ENCODE data around the gene DGUOK. TPM values are rescaled to one million over a fixed set of nuclear protein-coding genes. Genes with fewer than 3 reads are reported as not detected.

Gene DGUOK
- polyA plus RNA-seq, 1 donor from 2014 or later = 168 TPM

DNA sequence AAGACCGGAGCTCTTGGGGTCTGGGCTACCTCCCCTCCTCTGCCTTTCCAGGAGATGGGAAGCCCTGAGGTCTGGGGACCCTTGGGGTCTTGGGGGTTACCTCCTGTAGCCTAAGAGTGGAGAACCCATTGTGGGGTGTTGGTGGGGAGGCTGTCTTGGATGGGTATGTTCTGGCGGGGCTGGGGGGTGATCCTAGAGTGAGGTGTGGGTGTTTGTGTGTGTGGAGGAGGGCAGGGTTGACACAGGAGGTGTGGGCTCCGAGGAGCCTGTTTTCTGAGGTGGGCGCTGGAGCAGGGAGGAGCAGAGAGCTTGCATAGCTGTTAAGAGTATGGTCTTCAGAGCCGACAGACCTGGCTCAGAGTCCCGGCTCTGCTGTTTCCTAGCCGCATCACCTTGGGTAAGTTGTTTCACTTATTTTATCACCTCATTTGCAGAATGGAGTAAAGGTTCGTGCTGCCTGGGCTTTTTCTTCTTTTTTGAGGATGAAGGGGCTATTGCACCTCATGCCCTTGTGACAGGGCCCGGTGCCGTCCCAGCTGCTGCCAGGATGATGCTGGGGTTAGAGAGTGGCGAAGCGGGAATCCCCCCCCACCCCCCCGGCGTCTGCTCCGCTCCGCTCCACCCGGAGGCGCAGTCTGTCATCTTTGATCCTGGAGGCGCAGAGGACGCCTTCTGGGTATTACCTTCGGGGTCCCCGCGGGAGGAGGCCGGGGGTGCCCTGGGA is 75.3 kb downstream of the DGUOK start:
- Histone ChIP-seq H3K36me3 (ENCODE audit: insufficient read depth, low read length) (no peaks in the 10 kb centered on the region), H3K79me2 (replicated peaks; ENCODE audit: insufficient read depth, low read length) (peaks cover 84% of the 10 kb centered on the region), H3K27me3 (ENCODE audit: insufficient read depth, low read depth, low read length) (no peaks in the 10 kb centered on the region), H3K27ac (ENCODE audit: low read length) (peak overlapping the region; percentile 99), H2AFZ (ENCODE audit: low read depth, low read length) (no peak overlapping the region), H3K9me3 (ENCODE audit: low read length) (no peaks in the 10 kb centered on the region), H3K9ac (ENCODE audit: low read length) (peak overlapping the region; percentile 86), H4K20me1 (ENCODE audit: insufficient read depth) (peaks cover 19% of the 10 kb centered on the region), H3K9me2 (ENCODE audit: insufficient read depth, low read length) (no peaks in the 10 kb centered on the region), H3F3A (ENCODE audit: insufficient read depth, low read length, poor library complexity, severe bottlenecking) (peaks cover 8% of the 10 kb centered on the region), H3K4me3 (ENCODE audit: low read length) (peak overlapping the region; percentile 73), H3K4me2 (ENCODE audit: low read length) (peak overlapping the region; percentile 53)
- TF ChIP-seq, protein P1, sequence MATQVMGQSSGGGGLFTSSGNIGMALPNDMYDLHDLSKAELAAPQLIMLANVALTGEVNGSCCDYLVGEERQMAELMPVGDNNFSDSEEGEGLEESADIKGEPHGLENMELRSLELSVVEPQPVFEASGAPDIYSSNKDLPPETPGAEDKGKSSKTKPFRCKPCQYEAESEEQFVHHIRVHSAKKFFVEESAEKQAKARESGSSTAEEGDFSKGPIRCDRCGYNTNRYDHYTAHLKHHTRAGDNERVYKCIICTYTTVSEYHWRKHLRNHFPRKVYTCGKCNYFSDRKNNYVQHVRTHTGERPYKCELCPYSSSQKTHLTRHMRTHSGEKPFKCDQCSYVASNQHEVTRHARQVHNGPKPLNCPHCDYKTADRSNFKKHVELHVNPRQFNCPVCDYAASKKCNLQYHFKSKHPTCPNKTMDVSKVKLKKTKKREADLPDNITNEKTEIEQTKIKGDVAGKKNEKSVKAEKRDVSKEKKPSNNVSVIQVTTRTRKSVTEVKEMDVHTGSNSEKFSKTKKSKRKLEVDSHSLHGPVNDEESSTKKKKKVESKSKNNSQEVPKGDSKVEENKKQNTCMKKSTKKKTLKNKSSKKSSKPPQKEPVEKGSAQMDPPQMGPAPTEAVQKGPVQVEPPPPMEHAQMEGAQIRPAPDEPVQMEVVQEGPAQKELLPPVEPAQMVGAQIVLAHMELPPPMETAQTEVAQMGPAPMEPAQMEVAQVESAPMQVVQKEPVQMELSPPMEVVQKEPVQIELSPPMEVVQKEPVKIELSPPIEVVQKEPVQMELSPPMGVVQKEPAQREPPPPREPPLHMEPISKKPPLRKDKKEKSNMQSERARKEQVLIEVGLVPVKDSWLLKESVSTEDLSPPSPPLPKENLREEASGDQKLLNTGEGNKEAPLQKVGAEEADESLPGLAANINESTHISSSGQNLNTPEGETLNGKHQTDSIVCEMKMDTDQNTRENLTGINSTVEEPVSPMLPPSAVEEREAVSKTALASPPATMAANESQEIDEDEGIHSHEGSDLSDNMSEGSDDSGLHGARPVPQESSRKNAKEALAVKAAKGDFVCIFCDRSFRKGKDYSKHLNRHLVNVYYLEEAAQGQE (IDR thresholded peaks at IDR 0.05; ENCODE audit: borderline replicate concordance) = no peak
- TF ChIP-seq EP300 (conservative IDR thresholded peaks at IDR 0.05; ENCODE audit: poor library complexity, severe bottlenecking) (no peak), MXI1 (conservative IDR thresholded peaks at IDR 0.05; ENCODE audit: poor library complexity, severe bottlenecking) (no peak), POLR2AphosphoS5 (IDR thresholded peaks at IDR 0.05) (no peak), EZH2 (IDR thresholded peaks at IDR 0.05; ENCODE audit: borderline replicate concordance, insufficient read depth, low read length, poor library complexity, severe bottlenecking) (no peak), SMC3 (conservative IDR thresholded peaks at IDR 0.05; ENCODE audit: poor library complexity) (no peak), RAD21 (conservative IDR thresholded peaks at IDR 0.05) (no peak), TAF1 (IDR thresholded peaks at IDR 0.05; ENCODE audit: low read depth) (no peak)
- TF ChIP-seq, protein P2, sequence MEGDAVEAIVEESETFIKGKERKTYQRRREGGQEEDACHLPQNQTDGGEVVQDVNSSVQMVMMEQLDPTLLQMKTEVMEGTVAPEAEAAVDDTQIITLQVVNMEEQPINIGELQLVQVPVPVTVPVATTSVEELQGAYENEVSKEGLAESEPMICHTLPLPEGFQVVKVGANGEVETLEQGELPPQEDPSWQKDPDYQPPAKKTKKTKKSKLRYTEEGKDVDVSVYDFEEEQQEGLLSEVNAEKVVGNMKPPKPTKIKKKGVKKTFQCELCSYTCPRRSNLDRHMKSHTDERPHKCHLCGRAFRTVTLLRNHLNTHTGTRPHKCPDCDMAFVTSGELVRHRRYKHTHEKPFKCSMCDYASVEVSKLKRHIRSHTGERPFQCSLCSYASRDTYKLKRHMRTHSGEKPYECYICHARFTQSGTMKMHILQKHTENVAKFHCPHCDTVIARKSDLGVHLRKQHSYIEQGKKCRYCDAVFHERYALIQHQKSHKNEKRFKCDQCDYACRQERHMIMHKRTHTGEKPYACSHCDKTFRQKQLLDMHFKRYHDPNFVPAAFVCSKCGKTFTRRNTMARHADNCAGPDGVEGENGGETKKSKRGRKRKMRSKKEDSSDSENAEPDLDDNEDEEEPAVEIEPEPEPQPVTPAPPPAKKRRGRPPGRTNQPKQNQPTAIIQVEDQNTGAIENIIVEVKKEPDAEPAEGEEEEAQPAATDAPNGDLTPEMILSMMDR (IDR thresholded peaks at IDR 0.05; ENCODE audit: poor library complexity, severe bottlenecking) = no peak

DNA sequence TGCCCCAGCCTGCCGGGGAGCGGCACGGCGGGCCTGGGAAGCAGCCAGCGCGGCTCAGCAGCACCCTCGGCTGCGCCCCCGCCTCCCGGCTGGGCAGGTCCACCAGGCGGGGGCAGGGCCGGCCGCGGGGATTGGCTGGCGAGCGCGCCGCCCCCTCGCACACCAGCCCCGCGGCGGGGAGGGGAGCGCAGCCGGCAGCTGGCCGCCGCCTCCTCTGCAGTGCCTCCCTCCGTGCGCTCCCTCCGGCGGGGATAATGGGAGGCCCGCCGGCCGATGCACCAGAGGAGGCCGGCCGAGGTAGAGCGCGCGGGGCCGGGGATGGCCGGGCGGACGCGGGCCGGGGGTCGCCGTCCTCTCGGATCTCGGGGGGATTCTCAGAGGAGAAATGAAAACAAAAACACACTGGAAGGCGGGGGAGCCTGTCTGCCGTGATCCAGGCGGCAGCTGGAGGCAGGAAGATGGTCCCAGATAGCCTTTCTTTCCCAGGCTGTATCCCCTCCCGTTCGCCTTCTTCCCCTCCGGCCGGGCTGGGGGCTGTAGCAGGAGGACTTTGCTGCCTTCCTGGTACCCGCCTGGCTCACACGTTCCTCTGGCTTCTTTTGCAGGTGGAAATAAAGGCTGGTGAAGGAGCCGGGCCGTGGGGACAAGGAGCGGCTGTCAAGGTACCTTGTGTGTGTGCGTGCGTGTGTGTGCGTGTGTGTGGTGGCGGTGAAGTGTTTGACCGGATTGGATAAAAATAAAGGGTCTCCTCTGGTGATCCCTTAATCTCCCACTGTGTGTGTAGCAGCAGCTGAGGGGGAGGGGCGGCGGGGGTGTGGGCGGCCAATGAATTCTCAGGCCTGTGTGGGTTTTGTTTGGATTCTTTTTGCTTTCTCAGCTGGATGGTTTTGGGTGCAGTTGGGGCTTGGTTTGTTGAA is 76.1 kb downstream of the DGUOK start:
- no peaks in the 10 kb centered on the region for H3K9me3 ChIP-seq (ENCODE audit: low read length)
- H3K9ac ChIP-seq (ENCODE audit: low read length) = peak overlapping the region; percentile 86
- H3K9me2 ChIP-seq (ENCODE audit: insufficient read depth, low read length) = no peaks in the 10 kb centered on the region
- no peaks in the 10 kb centered on the region for H3K27me3 ChIP-seq (ENCODE audit: insufficient read depth, low read depth, low read length)
- H2AFZ ChIP-seq (ENCODE audit: low read depth, low read length) = no peak overlapping the region
- H3K27ac ChIP-seq (ENCODE audit: low read length) = peak overlapping the region; percentile 99
- peaks cover 19% of the 10 kb centered on the region for H4K20me1 ChIP-seq (ENCODE audit: insufficient read depth)
- TF ChIP-seq RAD21 (conservative IDR thresholded peaks at IDR 0.05) = peak; percentile 50
- TF ChIP-seq, protein P1 (IDR thresholded peaks at IDR 0.05; ENCODE audit: borderline replicate concordance) = peak; percentile 70
- TF ChIP-seq, protein P2 (IDR thresholded peaks at IDR 0.05; ENCODE audit: poor library complexity, severe bottlenecking) = peak; percentile 33
- no peak for TF ChIP-seq EZH2 (IDR thresholded peaks at IDR 0.05; ENCODE audit: borderline replicate concordance, insufficient read depth, low read length, poor library complexity, severe bottlenecking)
- TF ChIP-seq MXI1 (conservative IDR thresholded peaks at IDR 0.05; ENCODE audit: poor library complexity, severe bottlenecking) = peak; percentile 78
- TF ChIP-seq POLR2AphosphoS5 (IDR thresholded peaks at IDR 0.05) = peak; percentile 82
- peak; percentile 56 for TF ChIP-seq SMC3 (conservative IDR thresholded peaks at IDR 0.05; ENCODE audit: poor library complexity)
- TF ChIP-seq TAF1 (IDR thresholded peaks at IDR 0.05; ENCODE audit: low read depth) = peak; percentile 70
- peak; percentile 47 for TF ChIP-seq EP300 (conservative IDR thresholded peaks at IDR 0.05; ENCODE audit: poor library complexity, severe bottlenecking)
- peaks cover 84% of the 10 kb centered on the region for H3K79me2 ChIP-seq (replicated peaks; ENCODE audit: insufficient read depth, low read length)
- H3K36me3 ChIP-seq (ENCODE audit: insufficient read depth, low read length) = no peaks in the 10 kb centered on the region
- H3K4me3 ChIP-seq (ENCODE audit: low read length) = peak overlapping the region; percentile 73
- H3F3A ChIP-seq (ENCODE audit: insufficient read depth, low read length, poor library complexity, severe bottlenecking) = peaks cover 5% of the 10 kb centered on the region
- no peak overlapping the region for H3K4me2 ChIP-seq (ENCODE audit: low read length)

All from neural cell (in vitro differentiated cells).